Measurements from ENCODE around the gene EZH1. TPM values are rescaled to one million over a fixed set of nuclear protein-coding genes. Genes with fewer than 3 reads are reported as not detected.

Gene EZH1
- total RNA-seq, 4 donors from 2014 or later = 33.2 to 105 (median 51.0) TPM

DNA sequence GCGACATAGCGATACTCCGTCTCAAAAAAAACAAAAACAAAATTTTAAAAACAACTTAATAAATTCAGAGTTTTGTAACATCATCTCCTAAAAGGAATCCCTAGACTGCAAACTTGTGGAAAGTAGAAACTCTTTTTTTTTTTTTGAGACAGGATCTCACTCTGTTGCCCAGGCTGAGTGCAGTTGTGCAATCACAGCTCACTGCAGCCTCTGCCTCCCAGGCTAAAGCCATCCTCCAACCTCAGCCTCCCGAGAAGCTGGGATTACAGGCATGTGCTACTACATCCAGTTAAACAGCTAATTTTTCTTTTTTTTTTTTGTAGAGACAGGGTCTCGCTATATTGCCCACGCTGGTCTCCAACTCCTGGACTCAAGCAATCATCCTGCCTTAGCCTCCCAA is 19.7 kb downstream of the EZH1 start:
- peaks cover 95% of the 10 kb centered on the region for H3K36me3 ChIP-seq
- TF ChIP-seq POLR2A (IDR thresholded peaks at IDR 0.05) (no peak), POLR2AphosphoS5 (IDR thresholded peaks at IDR 0.05) (no peak), EP300 (IDR thresholded peaks at IDR 0.05) (no peak)
- TF ChIP-seq, protein P1, sequence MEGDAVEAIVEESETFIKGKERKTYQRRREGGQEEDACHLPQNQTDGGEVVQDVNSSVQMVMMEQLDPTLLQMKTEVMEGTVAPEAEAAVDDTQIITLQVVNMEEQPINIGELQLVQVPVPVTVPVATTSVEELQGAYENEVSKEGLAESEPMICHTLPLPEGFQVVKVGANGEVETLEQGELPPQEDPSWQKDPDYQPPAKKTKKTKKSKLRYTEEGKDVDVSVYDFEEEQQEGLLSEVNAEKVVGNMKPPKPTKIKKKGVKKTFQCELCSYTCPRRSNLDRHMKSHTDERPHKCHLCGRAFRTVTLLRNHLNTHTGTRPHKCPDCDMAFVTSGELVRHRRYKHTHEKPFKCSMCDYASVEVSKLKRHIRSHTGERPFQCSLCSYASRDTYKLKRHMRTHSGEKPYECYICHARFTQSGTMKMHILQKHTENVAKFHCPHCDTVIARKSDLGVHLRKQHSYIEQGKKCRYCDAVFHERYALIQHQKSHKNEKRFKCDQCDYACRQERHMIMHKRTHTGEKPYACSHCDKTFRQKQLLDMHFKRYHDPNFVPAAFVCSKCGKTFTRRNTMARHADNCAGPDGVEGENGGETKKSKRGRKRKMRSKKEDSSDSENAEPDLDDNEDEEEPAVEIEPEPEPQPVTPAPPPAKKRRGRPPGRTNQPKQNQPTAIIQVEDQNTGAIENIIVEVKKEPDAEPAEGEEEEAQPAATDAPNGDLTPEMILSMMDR (IDR thresholded peaks at IDR 0.05) = no peak
- WGBS = 96% methylated on average over 6 of the region's 6 CpGs
- H3K4me1 ChIP-seq = no peaks in the 10 kb centered on the region
- no peaks in the 10 kb centered on the region for H3K27me3 ChIP-seq
- H3K9me3 ChIP-seq = no peaks in the 10 kb centered on the region
- H3K27ac ChIP-seq = no peak overlapping the region
- H3K4me3 ChIP-seq = no peak overlapping the region
- DNase-seq (ENCODE audit: low spot score in 2 of 2) = no peak

DNA sequence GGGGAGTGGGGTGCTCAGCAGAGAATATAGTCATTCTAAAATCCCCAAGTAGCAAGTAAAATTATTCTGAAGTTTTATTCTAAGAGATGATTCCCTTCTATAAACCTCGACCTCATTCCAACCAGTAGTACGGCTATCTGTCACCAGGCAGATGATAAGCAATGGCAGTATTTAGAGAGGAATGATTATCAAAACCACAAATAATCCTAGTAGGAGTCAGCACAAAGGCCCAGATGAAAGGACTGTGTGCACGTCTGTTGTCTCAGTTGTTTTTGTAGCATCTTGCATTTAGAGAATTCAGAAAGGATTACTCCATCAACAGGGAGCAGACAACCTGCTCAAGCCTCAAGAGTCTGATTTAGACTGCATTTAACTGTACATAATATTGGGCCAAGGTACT is 21.2 kb downstream of the EZH1 start:
- H3K4me3 ChIP-seq = no peak overlapping the region
- H3K9me3 ChIP-seq = no peaks in the 10 kb centered on the region
- WGBS = 92% methylated on average over 3 of the region's 3 CpGs
- no peaks in the 10 kb centered on the region for H3K4me1 ChIP-seq
- H3K36me3 ChIP-seq = peaks cover 95% of the 10 kb centered on the region
- no peaks in the 10 kb centered on the region for H3K27me3 ChIP-seq
- TF ChIP-seq, protein P1 (IDR thresholded peaks at IDR 0.05) = no peak
- TF ChIP-seq POLR2A (IDR thresholded peaks at IDR 0.05) (no peak), EP300 (IDR thresholded peaks at IDR 0.05) (no peak), POLR2AphosphoS5 (IDR thresholded peaks at IDR 0.05) (no peak)
- DNase-seq (ENCODE audit: low spot score in 2 of 2) = no peak
- no peak overlapping the region for H3K27ac ChIP-seq

DNA sequence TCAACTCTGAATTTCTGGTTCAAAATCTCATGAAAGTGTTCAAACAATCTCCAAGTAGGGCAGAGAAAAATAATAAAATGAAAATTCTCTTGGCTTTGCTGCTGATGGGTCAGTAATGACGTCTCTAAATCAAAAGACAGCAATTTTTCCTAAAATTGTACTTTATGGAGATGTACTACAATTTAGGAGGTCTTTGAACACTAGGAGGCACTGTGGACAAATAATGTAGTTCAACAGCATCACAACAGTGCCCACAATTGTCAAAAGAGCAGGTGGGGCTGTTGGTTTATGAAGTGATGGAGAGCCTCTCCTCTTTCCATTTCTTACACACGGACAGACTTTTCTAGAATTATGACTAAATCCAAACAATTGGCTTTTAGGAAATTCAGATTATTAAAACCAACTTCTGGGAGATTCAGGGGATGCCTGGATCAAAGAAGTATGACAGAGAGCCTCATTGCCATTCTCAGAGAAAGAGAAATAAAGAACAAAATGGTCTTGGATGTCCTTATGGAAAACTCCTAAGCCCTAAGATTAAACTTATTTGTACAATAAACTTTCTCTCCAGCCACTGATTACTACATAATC is 23.8 kb downstream of the EZH1 start:
- TF ChIP-seq POLR2A (IDR thresholded peaks at IDR 0.05) = no peak
- TF ChIP-seq, protein P1 (IDR thresholded peaks at IDR 0.05) = peak; percentile 26 to 63
- DNase-seq (ENCODE audit: low spot score in 2 of 2) = no peak
- Histone ChIP-seq H3K36me3 (peaks cover 94% of the 10 kb centered on the region), H3K27ac (no peak overlapping the region), H3K4me3 (no peak overlapping the region), H3K9me3 (no peaks in the 10 kb centered on the region), H3K4me1 (no peaks in the 10 kb centered on the region), H3K27me3 (no peaks in the 10 kb centered on the region)
- 14% methylated on average over 2 of the region's 2 CpGs for WGBS

DNA sequence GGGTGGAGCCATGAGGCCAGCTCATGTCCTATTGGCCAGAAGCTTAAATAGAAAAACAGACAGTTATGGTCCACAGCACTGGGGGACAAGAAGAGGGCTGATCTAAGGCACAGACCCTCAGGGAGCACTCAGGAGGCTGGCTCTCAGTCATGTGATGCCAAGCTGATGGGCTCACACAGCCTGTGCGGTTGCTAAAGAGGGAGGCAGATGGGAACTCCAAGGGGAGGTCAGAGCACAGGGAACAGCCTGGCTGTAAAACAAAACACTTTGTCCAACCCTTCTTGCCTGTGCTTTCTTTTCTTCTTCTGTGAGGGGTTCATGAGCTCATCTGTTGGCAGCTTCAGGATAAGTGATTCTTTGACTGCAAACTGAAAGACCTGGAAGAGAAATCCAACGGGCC is 35.3 kb downstream of the EZH1 start:
- Histone ChIP-seq H3K36me3 (peaks cover 93% of the 10 kb centered on the region), H3K27me3 (no peaks in the 10 kb centered on the region), H3K4me3 (no peak overlapping the region), H3K27ac (no peak overlapping the region), H3K4me1 (no peaks in the 10 kb centered on the region), H3K9me3 (no peaks in the 10 kb centered on the region)
- WGBS = 91% methylated on average over 2 of the region's 2 CpGs
- DNase-seq (ENCODE audit: low spot score in 2 of 2) = peak in 1 of 2 donors; percentile 19
- TF ChIP-seq POLR2A (IDR thresholded peaks at IDR 0.05) (no peak), EP300 (IDR thresholded peaks at IDR 0.05) (no peak), POLR2AphosphoS5 (IDR thresholded peaks at IDR 0.05) (no peak)
- TF ChIP-seq, protein P1 (IDR thresholded peaks at IDR 0.05) = no peak

DNA sequence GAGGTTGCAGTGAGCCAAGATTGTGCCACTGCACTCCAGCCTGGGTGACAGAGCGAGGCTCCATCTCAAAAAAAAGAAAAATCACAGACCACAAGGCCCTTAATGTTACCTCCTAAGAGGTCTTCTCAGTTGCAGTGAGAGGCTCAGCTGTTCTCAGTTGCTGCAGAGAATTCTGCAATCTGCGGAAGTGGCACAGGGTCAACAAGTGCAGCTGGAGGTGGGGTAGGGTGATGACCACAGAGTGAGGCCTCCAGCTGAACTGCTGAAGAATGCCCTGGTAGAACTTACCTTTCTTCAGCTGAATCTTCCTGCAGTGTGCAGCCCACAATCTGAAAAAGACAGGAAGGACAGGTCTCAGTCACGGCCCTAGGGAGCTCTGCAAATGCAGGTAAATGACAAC is 36.3 kb downstream of the EZH1 start:
- Histone ChIP-seq H3K4me1 (no peaks in the 10 kb centered on the region), H3K36me3 (peaks cover 100% of the 10 kb centered on the region), H3K27ac (no peak overlapping the region), H3K27me3 (no peaks in the 10 kb centered on the region), H3K4me3 (no peak overlapping the region), H3K9me3 (no peaks in the 10 kb centered on the region)
- peak in 1 of 2 donors; percentile 17 for DNase-seq (ENCODE audit: low spot score in 2 of 2)
- 89% methylated on average over 3 of the region's 3 CpGs for WGBS
- TF ChIP-seq EP300 (IDR thresholded peaks at IDR 0.05) (no peak), POLR2A (IDR thresholded peaks at IDR 0.05) (no peak), POLR2AphosphoS5 (IDR thresholded peaks at IDR 0.05) (no peak)
- TF ChIP-seq, protein P1 (IDR thresholded peaks at IDR 0.05) = no peak

Measured in suprapubic skin (tissue), 4 donors.